HepG2 (cell line): ENCODE measurements around the gene AHNAK. TPM values are rescaled to one million over a fixed set of nuclear protein-coding genes. Genes with fewer than 3 reads are reported as not detected.

Experiments
- ATF7 ChIP-seq, 2 experiments: fragments of 450-650 bp in 1 of 2; sonication (generic) in 1 of 2; formaldehyde crosslinking in 1 of 2; IDR thresholded peaks; 2 replicates each; pipeline versions ENCODE4 v1.4.0 to v1.6.1; 2016 to 2020; ENCODE audit warnings: antibody characterized with exemption in 1 of 2, mild to moderate bottlenecking in 1 of 2, missing genetic modification reagents in 1 of 2
- FIP1L1 ChIP-seq: fragments of 200-400 bp; formaldehyde crosslinking; IDR thresholded peaks from 2 replicates; pipeline ENCODE4 v1.6.1; 2018; ENCODE audit warnings: low read depth, mild to moderate bottlenecking, low read length, moderate library complexity, borderline replicate concordance; ENCODE audit not compliant: insufficient read depth
- GATA4 ChIP-seq: sonication (generic); IDR thresholded peaks from 2 replicates; pipeline ENCODE4 v1.6.1; 2016; ENCODE audit warnings: antibody characterized with exemption, low read depth, borderline replicate concordance
- HIVEP1 ChIP-seq: sonication (generic); formaldehyde crosslinking; IDR thresholded peaks from 2 replicates; pipeline ENCODE4 v1.4.0; 2020; ENCODE audit warnings: mild to moderate bottlenecking, missing genetic modification reagents
- HOXA3 ChIP-seq: sonication (generic); formaldehyde crosslinking; IDR thresholded peaks from 2 replicates; pipeline ENCODE4 v1.5.0; 2020; ENCODE audit warnings: missing genetic modification reagents
- JARID2 ChIP-seq: sonication (generic); formaldehyde crosslinking; IDR thresholded peaks from 2 replicates; pipeline ENCODE4 v1.8.1; 2023; ENCODE audit warnings: missing genetic modification reagents, inconsistent platforms; ENCODE audit not compliant: insufficient replicate concordance
- KLF16 ChIP-seq, 2 experiments: sonication (generic) in 1 of 2; formaldehyde crosslinking in 1 of 2; IDR thresholded peaks; 2 replicates each; pipeline versions ENCODE4 v1.6.1 to v1.8.0; 2016 to 2023; ENCODE audit warnings: missing genetic modification reagents in 2 of 2, missing compliant biosample characterization in 1 of 2
- MAFF ChIP-seq: IDR thresholded peaks from 2 replicates; pipeline ENCODE4 v1.6.1; 2011; ENCODE audit warnings: low read depth, low read length, improper control_type of control experiment
- MBD4 ChIP-seq: IDR thresholded peaks from 2 replicates; pipeline ENCODE4 v1.6.1; 2012; ENCODE audit warnings: low read length, inconsistent platforms, borderline replicate concordance
- NFKBIZ ChIP-seq: IDR thresholded peaks from 2 replicates; pipeline ENCODE4 v1.6.1; 2018; ENCODE audit warnings: missing genetic modification reagents, missing compliant biosample characterization
- PRMT3 ChIP-seq: sonication (generic); formaldehyde crosslinking; IDR thresholded peaks from 2 replicates; pipeline ENCODE4 v1.8.1; 2022; ENCODE audit warnings: low read depth, mild to moderate bottlenecking, moderate library complexity, missing genetic modification reagents, borderline replicate concordance
- SRSF4 ChIP-seq: fragments of 200-400 bp; formaldehyde crosslinking; IDR thresholded peaks from one replicate; pipeline ENCODE4 v1.6.1; 2018; ENCODE audit warnings: mild to moderate bottlenecking, low read depth, low read length, moderate library complexity; ENCODE audit not compliant: poor library complexity, severe bottlenecking
- ZFP36L2 ChIP-seq: sonication (generic); formaldehyde crosslinking; IDR thresholded peaks from 2 replicates; pipeline ENCODE4 v1.4.0; 2020; ENCODE audit warnings: missing genetic modification reagents
- ZFY ChIP-seq: sonication (generic); formaldehyde crosslinking; IDR thresholded peaks from 2 replicates; pipeline ENCODE4 v1.4.0; 2020; ENCODE audit warnings: missing genetic modification reagents
- ZNF33A ChIP-seq: sonication (generic); formaldehyde crosslinking; IDR thresholded peaks from 2 replicates; pipeline ENCODE4 v1.5.1; 2020; ENCODE audit warnings: missing genetic modification reagents, mild to moderate bottlenecking, moderate library complexity, borderline replicate concordance
- ZNF616 ChIP-seq: sonication (generic); formaldehyde crosslinking; IDR thresholded peaks from 2 replicates; pipeline ENCODE4 v1.5.0; 2020; ENCODE audit warnings: low read depth, mild to moderate bottlenecking, missing genetic modification reagents
- ZSCAN31 ChIP-seq: sonication (generic); formaldehyde crosslinking; IDR thresholded peaks from 2 replicates; pipeline ENCODE4 v1.5.0; 2020; ENCODE audit warnings: low read depth, mild to moderate bottlenecking, missing genetic modification reagents
- polyA plus RNA-seq, 8 experiments: library from polyadenylated mRNA; depleted of rRNA in 3 of 8; stranded (reverse) in 7 of 8; unstranded in 1 of 8; fragments of >200 nt; fragmentation: Illumina TruSeq in 4 of 8; extraction: Trizol in 4 of 8; gene quantifications; 2 replicates each; pipeline versions ENCODE4 v1.2.1 to v1.2.3, GENCODE V29; 2011 to 2016; ENCODE audit warnings: low read depth in 4 of 8, missing spikeins in 1 of 8, mixed read lengths in 1 of 8; ENCODE audit not compliant: insufficient read depth in 1 of 8
- total RNA-seq, 5 experiments: library from RNA; depleted of rRNA; stranded (reverse); fragments of >200 nt; fragmentation: Illumina TruSeq; extraction: Trizol; gene quantifications; 2 replicates each; pipeline ENCODE4 v1.2.3, GENCODE V29; 2016; ENCODE audit warnings: low read depth in 1 of 5
- TF ChIP-seq, protein P1 (sequence below): sonication (generic); formaldehyde crosslinking; conservative IDR thresholded peaks from 2 replicates; pipeline ENCODE4 v1.4.0; 2020; ENCODE audit warnings: missing genetic modification reagents
- TF ChIP-seq, protein P2 (sequence below): sonication (generic); formaldehyde crosslinking; IDR thresholded peaks from 2 replicates; pipeline ENCODE4 v1.4.0; 2020; ENCODE audit warnings: missing genetic modification reagents
- TF ChIP-seq, protein P3 (sequence below): sonication (generic); formaldehyde crosslinking; IDR thresholded peaks from 2 replicates; pipeline ENCODE4 v1.8.0; 2022; ENCODE audit warnings: mild to moderate bottlenecking, missing genetic modification reagents, borderline replicate concordance
- TF ChIP-seq, protein P4 (sequence below): sonication (generic); formaldehyde crosslinking; IDR thresholded peaks from 2 replicates; pipeline ENCODE4 v1.4.0; 2020; ENCODE audit warnings: missing genetic modification reagents, mild to moderate bottlenecking, borderline replicate concordance

Gene AHNAK
- total and polyA plus RNA-seq, 2 of the 13 experiments (the other 11 are each of a cell fraction or from before 2014, with no cell fraction given) = 23.4 to 25.0 TPM

DNA sequence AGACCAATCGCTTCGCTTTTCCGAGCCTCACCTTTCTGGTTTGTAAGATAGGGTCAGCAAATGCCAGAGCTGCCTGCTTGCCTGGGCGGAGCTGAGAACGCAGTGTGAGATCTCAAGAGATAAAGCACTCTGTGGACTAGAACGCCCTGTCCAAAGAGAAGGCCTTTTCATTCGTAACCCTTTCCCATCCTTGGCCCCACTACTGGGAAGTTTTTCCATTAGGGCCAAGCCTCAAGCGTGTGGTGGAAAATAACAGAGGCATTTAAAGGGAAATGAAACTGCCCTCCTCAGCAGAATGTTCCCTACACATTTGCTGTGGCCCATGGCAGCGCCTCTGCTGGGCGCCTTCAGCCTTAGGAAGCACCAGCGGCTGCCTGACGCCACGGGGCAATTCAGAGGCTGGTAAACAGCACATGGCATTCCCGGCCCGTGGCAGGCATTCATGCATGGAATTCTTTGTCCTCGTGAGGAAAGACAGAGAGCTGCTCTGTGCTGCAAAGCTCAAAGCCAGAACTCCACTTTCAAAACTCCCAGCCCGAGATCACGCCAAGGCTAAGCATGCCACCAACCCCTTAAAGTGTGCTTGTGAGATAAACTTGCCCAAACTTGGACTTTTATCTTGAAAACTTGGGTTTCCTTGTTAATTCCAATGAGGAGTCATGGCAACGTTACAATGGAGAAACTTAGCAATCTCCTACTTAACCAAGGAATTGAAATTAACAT is 38.1 kb downstream of the AHNAK start (continued):
- no peak for TF ChIP-seq ZNF33A
- no peak for TF ChIP-seq FIP1L1
- no peak for TF ChIP-seq NFKBIZ (CRISPR knock-in tag)
- no peak for TF ChIP-seq GATA4
- no peak for TF ChIP-seq ATF7 (IDR thresholded peaks at IDR 0.05)
- no peak for TF ChIP-seq ATF7 (CRISPR knock-in tag; IDR thresholded peaks at IDR 0.05)
- no peak for TF ChIP-seq PRMT3 (CRISPR knock-in tag)
- peak; percentile 92 for TF ChIP-seq MAFF
- TF ChIP-seq ZSCAN31 (CRISPR knock-in tag) = no peak; the same call in 1 of the 2 replicates
- peak in 1 of 2 experiments; percentile 54; a peak in 1 of 4 replicates for TF ChIP-seq KLF16 (CRISPR knock-in tag; IDR thresholded peaks at IDR 0.05)
- TF ChIP-seq HOXA3 (CRISPR knock-in tag) = peak; percentile 57; the same call in 1 of the 2 replicates
- TF ChIP-seq, protein P1, sequence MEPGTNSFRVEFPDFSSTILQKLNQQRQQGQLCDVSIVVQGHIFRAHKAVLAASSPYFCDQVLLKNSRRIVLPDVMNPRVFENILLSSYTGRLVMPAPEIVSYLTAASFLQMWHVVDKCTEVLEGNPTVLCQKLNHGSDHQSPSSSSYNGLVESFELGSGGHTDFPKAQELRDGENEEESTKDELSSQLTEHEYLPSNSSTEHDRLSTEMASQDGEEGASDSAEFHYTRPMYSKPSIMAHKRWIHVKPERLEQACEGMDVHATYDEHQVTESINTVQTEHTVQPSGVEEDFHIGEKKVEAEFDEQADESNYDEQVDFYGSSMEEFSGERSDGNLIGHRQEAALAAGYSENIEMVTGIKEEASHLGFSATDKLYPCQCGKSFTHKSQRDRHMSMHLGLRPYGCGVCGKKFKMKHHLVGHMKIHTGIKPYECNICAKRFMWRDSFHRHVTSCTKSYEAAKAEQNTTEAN = 0 out of 2 replicates have a peak, but pooled peaks have one; percentile 53
- no peak for TF ChIP-seq MBD4
- TF ChIP-seq ZFP36L2 (CRISPR knock-in tag) = no peak
- TF ChIP-seq, protein P2, sequence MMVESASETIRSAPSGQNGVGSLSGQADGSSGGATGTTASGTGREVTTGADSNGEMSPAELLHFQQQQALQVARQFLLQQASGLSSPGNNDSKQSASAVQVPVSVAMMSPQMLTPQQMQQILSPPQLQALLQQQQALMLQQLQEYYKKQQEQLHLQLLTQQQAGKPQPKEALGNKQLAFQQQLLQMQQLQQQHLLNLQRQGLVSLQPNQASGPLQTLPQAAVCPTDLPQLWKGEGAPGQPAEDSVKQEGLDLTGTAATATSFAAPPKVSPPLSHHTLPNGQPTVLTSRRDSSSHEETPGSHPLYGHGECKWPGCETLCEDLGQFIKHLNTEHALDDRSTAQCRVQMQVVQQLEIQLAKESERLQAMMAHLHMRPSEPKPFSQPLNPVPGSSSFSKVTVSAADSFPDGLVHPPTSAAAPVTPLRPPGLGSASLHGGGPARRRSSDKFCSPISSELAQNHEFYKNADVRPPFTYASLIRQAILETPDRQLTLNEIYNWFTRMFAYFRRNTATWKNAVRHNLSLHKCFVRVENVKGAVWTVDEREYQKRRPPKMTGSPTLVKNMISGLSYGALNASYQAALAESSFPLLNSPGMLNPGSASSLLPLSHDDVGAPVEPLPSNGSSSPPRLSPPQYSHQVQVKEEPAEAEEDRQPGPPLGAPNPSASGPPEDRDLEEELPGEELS (CRISPR knock-in tag) = peak; percentile 51; the same call in 1 of the 2 replicates
- TF ChIP-seq HIVEP1 (CRISPR knock-in tag) = no peak
- no peak for TF ChIP-seq ZFY (CRISPR knock-in tag)
- no peak for TF ChIP-seq SRSF4
- TF ChIP-seq, protein P3, sequence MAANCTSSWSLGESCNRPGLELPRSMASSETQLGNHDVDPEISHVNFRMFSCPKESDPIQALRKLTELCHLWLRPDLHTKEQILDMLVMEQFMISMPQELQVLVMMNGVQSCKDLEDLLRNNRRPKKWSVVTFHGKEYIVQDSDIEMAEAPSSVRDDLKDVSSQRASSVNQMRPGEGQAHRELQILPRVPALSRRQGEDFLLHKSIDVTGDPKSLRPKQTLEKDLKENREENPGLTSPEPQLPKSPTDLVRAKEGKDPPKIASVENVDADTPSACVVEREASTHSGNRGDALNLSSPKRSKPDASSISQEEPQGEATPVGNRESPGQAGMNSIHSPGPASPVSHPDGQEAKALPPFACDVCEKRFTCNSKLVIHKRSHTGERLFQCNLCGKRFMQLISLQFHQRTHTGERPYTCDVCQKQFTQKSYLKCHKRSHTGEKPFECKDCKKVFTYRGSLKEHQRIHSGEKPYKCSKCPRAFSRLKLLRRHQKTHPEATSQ (CRISPR knock-in tag) = no peak
- TF ChIP-seq JARID2 = no peak
- TF ChIP-seq, protein P4, sequence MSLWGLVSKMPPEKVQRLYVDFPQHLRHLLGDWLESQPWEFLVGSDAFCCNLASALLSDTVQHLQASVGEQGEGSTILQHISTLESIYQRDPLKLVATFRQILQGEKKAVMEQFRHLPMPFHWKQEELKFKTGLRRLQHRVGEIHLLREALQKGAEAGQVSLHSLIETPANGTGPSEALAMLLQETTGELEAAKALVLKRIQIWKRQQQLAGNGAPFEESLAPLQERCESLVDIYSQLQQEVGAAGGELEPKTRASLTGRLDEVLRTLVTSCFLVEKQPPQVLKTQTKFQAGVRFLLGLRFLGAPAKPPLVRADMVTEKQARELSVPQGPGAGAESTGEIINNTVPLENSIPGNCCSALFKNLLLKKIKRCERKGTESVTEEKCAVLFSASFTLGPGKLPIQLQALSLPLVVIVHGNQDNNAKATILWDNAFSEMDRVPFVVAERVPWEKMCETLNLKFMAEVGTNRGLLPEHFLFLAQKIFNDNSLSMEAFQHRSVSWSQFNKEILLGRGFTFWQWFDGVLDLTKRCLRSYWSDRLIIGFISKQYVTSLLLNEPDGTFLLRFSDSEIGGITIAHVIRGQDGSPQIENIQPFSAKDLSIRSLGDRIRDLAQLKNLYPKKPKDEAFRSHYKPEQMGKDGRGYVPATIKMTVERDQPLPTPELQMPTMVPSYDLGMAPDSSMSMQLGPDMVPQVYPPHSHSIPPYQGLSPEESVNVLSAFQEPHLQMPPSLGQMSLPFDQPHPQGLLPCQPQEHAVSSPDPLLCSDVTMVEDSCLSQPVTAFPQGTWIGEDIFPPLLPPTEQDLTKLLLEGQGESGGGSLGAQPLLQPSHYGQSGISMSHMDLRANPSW = no peak
- no peak for TF ChIP-seq ZNF616 (CRISPR knock-in tag)
